Measurements from ENCODE around the gene TXNRD2. TPM values are rescaled to one million over a fixed set of nuclear protein-coding genes. Genes with fewer than 3 reads are reported as not detected.

TXNRD2 gene
- total RNA-seq, 1 experiment from 2014 or later, result 22.9 TPM

DNA sequence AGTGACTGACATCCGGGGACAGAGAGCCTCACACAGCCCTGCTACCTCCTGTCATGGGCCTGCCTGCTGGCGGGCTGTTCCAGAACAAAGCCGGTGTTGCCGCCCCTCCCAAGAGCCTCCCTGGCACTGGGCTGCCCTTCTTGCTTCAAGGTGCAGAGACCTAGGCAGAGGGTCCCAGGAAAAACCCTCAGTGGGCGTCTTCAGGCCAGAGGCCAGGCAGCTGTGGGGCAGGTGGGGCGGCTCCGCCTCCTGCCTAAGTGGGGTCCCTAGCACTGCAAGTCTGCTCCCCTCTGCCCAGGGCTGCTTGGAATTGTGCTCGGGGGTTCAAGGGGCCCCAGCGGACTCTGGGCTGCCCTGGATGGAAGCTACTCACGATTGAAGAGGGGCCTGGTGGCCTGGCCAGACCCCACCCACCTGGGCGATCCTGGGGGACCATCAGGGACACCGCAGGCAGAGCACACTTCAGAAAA is 66.5 kb downstream of the TXNRD2 start:
- H3K23ac ChIP-seq (ENCODE audit: insufficient read length, low read depth, low read length), result no peak overlapping the region
- no peak overlapping the region for H2AK5ac ChIP-seq (ENCODE audit: insufficient read length, low read length)
- H4K20me1 ChIP-seq (ENCODE audit: control insufficient read depth, insufficient read depth, insufficient read length), result no peaks in the 10 kb centered on the region
- no peak overlapping the region for H3K18ac ChIP-seq (ENCODE audit: insufficient read length, low read depth, low read length)
- H3K14ac ChIP-seq (ENCODE audit: insufficient read depth, low read length), result no peak overlapping the region
- H2AFZ ChIP-seq (ENCODE audit: low read length), result no peak overlapping the region
- Mint-ChIP-seq H3K9me3 (no peaks in the 10 kb centered on the region), H3K27me3 (ENCODE audit: low read depth) (no peaks in the 10 kb centered on the region), H3K36me3 (ENCODE audit: insufficient read depth in 1 of 3, low read depth in 3 of 3) (no peaks in the 10 kb centered on the region), H3K4me1 (peaks cover 7 to 10% of the 10 kb centered on the region in 2 experiments), H3K4me3 (no peak overlapping the region), H3K27ac (no peak overlapping the region)
- H3K23me2 ChIP-seq (ENCODE audit: insufficient read length, low read depth, low read length, poor library complexity, severe bottlenecking), result no peaks in the 10 kb centered on the region
- peak; percentile 26 for DNase-seq
- H4K5ac ChIP-seq (ENCODE audit: insufficient read length, low read depth, low read length), result no peak overlapping the region
- H2BK120ac ChIP-seq (ENCODE audit: low read depth, low read length, poor library complexity, severe bottlenecking), result no peak overlapping the region
- TF ChIP-seq, protein P1, sequence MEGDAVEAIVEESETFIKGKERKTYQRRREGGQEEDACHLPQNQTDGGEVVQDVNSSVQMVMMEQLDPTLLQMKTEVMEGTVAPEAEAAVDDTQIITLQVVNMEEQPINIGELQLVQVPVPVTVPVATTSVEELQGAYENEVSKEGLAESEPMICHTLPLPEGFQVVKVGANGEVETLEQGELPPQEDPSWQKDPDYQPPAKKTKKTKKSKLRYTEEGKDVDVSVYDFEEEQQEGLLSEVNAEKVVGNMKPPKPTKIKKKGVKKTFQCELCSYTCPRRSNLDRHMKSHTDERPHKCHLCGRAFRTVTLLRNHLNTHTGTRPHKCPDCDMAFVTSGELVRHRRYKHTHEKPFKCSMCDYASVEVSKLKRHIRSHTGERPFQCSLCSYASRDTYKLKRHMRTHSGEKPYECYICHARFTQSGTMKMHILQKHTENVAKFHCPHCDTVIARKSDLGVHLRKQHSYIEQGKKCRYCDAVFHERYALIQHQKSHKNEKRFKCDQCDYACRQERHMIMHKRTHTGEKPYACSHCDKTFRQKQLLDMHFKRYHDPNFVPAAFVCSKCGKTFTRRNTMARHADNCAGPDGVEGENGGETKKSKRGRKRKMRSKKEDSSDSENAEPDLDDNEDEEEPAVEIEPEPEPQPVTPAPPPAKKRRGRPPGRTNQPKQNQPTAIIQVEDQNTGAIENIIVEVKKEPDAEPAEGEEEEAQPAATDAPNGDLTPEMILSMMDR (conservative IDR thresholded peaks at IDR 0.05), result no peak
- no peak overlapping the region for H3K4me2 ChIP-seq (ENCODE audit: insufficient read depth, insufficient read length, low read length)
- no peak overlapping the region for H4K91ac ChIP-seq (ENCODE audit: insufficient read length, low read depth, low read length)
- no CpG with 5 or more reads among the region's 12 CpGs for WGBS (ENCODE audit: extremely low coverage, insufficient read length, low lambda C conversion rate)
- H2BK15ac ChIP-seq (ENCODE audit: low read depth, low read length), result no peak overlapping the region
- H2BK20ac ChIP-seq (ENCODE audit: low read depth, low read length, poor library complexity, severe bottlenecking), result no peak overlapping the region
- no peaks in the 10 kb centered on the region for H3K79me1 ChIP-seq (ENCODE audit: insufficient read depth, low read depth, low read length, poor library complexity, severe bottlenecking)
- no peak overlapping the region for H3K9ac ChIP-seq (ENCODE audit: extremely low read depth, insufficient read length, low read length)
- no peak overlapping the region for H4K8ac ChIP-seq (replicated peaks; ENCODE audit: insufficient read length, low read depth, low read length)
- no peaks in the 10 kb centered on the region; the same call in 1 of the 2 replicates for H3K4me1 ChIP-seq (ENCODE audit: insufficient read depth, low read length)
- H3K27me3 ChIP-seq (ENCODE audit: insufficient read depth, low read length), result no peaks in the 10 kb centered on the region
- no peaks in the 10 kb centered on the region; the same call in 1 of the 2 replicates for H3K79me2 ChIP-seq (ENCODE audit: insufficient read depth, low read length)
- no peak overlapping the region for H3K56ac ChIP-seq (ENCODE audit: insufficient read length, low read depth, low read length)
- no peak overlapping the region for H3K4ac ChIP-seq (ENCODE audit: low read depth, low read length)
- H2BK5ac ChIP-seq (ENCODE audit: insufficient read length, low read length), result no peak overlapping the region
- no peak overlapping the region for H3K27ac ChIP-seq (ENCODE audit: insufficient read length, low read depth, low read length)
- no peak overlapping the region for H3T11ph ChIP-seq (ENCODE audit: low read length)
- H3K9me3 ChIP-seq (ENCODE audit: control insufficient read depth, low read depth, low read length), result no peaks in the 10 kb centered on the region
- no peak overlapping the region for H2BK12ac ChIP-seq (ENCODE audit: insufficient read length, low read depth, low read length)
